ENCODE results near the gene EYS.
A peak's percentile ranks its signal among the peaks of the same experiment; 100 is the strongest.
"Not testable (repeated sequence)": the region's sequence is repeated elsewhere in the genome, so short reads cannot be mapped to it uniquely, and the experiment has no call there.

The EYS gene

DNA sequence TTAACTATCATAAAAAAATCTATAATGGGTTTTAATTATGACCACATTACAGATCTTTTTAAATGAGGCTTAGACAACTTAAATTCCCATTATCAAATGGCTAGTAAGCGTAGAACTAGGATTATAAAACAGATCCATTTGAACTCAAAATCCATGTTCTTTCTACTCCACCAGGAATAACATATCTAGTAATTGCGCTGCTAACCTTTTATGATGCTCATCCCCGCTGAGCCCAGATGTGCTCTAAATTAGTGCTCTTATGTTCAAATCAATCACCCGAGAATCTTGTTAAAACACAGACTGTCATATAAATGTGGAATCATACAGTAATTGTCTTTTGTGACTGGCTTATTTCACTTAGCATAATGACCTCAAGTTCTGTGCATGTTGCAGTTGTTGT, 1168.3 kb downstream of the EYS start:
- no peak for DNase-seq

DNA sequence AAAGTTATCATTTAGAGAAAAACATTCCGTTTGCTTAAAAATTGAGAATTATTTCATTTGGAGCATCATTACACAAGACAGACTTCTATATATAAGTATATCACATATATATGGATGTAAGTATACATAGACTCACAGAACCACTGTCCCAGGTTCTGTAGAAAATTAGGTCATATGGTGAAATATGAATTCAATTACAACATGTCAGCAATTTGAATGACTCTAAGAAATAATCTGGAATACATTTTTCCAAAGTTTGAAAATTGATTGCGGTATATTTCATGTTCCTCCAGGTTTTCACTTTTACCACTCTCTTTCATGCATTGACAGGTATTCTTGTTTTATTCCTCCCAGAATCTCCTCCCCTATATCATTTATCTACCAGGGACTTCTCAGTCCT, 1179.1 kb downstream of the EYS start:
- no peak for DNase-seq

DNA sequence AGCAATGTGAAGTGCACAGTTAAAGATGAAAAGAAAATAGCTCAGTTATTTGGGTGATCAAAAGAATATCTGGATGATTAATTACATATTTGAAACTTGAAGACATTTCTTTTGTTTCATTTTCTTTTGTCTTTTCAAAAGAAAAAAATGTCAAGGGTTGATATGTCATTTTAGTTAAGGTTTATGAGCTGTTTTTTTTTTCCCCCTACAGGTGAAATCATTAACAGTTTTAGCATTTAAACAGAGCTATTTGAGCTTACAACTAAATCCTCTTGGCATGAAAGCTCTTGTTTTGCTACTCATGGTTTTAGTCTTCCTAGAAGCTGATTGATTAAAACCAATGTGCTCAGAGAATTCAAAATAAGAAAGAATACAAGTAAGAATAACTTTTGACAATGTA, 1184.2 kb downstream of the EYS start:
- no peak for DNase-seq

DNA sequence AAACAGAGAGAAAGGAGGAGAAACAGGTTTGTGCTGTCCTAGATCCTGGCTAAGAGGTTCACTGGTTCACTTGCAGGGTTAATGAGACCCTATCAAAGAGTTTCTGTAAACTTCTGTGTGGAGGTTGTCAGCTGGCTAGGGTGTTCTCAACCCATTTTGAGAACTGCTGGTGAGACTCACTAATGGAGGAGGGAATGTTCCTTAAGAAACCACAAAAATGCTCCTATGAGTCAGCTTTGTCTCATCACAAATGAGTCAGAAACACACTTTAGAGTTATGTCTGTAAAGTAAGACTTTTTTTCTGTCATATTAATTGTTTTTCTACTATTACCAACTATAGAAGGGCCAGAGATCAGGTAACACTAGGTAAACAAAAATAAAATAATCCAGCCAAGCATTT, 1187.0 kb downstream of the EYS start:
- DNase-seq: peak; percentile 93

DNA sequence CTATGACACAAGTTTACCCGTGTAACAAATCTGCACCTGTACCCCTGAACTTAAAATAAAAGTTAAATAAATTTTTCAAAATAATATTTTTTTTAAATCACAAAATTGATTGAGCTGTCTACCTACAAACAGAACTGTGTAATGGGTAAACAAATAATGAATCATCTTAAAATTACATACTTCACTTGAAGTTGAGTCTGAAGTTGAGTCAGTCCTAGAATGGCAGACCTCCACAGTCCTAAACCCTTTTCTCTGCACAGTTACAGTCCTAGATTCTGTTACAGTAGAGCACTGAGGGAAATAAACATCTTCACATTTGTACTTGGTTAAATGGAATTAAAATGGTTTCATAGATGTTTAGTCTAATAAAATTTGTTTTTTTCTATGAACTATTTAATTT, 1190.6 kb downstream of the EYS start:
- no peak for DNase-seq

DNA sequence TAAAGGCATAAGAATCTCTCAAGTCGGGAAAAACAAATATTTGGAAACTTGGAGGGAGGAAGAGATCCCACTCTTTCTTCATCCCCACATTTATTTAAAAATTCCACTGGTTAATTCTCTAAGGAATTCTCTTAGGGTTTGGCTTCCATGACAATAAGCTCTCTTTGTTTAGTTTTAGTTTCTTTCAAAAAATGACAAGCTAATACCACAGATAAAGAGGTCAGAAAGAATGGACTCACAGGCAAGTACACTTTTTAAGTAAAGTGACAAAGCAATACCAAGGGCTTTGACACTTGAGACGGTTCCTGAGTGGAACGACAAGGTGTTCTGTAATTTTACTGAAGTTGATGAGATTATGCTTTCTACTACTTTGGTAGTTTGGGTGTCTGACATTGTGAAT, 1199.4 kb downstream of the EYS start:
- no peak for DNase-seq

DNA sequence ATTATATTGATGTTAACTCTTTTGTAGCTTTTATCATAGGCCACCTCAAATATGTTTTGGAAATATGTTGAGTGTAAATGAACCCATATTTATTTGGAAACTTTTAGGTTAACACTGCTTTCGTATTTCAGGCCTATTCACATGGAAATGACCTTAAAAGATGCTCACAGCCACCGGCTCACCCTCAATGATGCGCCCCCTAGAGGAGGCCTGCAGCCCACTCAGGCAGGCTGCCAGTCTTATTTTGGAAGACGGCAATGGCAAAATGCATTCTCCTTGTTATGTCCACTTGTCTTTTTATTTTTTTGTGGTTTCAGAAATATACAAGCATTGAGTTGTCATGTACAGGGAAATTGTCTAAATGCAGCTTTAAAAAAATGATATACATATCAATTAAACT, 1201.7 kb downstream of the EYS start:
- DNase-seq: peak; percentile 3

DNA sequence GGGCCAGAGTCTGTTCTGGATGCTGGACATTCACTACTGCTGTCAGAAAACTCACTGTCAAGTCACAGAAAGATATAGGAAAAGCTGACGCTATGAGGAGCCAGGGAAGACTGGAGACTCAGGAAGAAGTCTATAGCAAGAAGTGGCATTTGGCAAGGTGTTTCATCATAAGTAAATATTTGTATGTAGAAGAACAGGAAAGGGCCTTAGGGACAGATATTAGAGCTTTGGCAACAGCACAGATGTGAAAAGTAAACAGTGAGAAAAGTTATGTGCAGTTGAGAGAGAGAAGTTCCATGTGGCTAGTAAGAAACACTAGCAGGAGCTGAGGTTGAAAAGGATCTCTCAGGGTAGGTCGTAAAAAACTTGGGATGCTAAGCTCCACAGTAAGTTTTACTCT, 1202.5 kb downstream of the EYS start:
- DNase-seq: no peak

DNA sequence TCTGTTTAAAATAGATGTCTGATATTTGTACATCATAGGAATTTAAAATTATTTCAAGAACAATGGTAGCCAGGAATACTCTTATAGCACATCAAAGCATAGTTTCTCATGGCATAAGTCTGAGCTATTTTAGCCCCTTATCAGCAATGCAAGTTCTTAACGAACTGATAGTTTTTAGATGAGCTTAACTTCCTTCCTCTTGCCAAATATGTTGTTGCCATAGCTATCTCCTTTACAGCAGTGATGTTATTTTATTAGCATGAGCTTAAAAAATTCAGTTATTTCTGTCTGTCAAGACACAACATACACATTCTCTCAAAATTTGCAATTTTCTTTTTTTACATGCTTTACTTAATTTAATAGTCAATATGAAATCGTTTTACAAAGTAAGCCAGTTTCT, 1204.2 kb downstream of the EYS start:
- DNase-seq: no peak

DNA sequence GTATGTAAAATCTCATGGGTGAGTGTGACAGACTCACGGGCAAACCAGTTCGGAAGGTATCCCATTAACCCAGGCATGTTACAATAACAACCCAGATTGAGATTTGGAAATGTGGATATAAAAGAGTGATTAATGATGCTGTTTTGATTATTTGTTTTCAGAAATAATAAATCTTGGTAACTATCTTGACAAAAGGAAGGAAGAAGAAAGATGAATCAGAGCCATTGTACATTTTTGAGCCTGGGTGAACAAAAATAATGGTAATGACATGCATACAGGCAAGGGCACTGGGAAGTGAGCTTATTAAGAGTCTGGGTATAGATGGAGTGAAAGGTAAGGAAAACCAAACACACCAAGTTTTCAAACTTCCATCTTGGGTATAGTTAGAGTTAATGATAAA, 1209.4 kb downstream of the EYS start:
- no peak for DNase-seq

DNA sequence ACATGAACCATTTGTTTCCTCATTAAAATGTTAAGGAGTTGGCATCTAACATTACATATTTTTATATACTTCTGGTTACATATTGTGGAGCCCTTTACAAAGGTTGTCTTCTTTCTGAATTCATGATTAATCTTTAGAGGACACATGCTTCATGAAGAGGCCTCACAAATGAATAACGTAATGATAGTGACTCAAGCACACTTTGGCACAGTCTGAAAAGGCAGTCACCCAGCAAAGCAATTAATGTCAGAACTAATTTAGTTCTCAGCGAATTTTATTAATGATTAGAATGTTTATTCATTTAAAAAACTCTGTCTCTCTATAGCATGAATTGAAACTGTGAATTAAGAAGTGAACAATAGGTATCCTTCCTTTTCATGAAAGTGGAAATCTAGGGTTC, 1217.3 kb downstream of the EYS start:
- DNase-seq: no peak

DNA sequence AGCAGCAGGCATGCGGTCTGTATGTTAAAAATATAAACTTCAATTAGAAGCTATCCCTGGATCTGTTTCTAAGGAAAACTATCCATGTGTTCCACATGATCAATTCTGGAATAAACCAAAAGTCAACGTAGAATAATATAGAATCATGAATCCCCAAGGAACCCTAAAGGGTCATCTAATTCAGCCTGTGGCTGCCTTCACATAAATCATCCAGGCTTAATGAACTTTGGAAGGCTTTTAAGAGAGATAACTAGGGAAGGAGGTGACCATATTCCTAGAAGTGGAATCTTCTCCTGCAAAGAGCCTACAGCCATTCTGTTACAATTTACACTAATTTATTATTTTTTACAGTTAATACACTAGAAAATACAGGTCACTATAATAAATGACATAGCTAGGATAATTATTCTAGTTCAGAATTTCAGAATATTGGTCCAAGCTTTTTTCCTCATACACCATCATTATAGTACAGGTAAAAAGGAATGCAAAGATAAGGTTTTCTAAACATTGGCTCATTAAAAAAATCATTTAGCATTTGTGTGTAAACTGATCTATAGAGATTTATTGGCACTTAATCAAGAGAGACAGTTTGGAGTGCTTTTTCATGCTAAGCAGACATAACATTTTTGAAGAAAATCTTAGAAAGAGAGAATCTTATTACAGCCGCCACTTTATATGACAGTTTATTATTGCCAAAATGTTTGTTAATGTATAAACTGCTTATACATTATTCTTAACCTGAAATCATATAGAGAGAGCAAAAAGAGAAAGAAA, 1220.3 kb downstream of the EYS start:
- no peak for DNase-seq

DNA sequence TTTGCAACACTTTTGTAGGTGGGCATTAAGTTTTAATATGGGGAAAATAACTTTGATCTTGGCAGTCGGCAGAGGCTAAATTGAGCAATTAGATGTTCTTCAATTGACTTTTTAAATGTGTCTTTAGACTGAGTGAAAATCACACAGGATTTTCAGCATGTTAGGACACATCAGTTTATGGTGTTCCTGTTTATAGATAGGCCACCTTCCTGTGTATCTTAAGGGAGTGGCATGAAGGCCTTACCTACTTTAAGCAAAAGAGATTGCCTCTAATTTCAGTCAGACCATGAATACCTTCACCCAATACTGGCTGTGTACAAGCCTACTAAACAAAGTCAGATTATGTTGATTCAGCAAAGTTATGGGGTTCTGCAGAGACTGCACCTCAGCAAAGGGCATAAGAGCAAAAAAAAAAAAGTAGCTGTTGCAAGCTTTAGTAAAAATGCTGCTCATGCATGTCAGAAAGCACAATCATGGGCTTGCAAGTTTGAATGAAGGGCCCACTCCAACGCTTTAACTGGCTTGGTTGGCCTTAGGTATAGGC, 1223.0 kb downstream of the EYS start:
- DNase-seq: no peak

DNA sequence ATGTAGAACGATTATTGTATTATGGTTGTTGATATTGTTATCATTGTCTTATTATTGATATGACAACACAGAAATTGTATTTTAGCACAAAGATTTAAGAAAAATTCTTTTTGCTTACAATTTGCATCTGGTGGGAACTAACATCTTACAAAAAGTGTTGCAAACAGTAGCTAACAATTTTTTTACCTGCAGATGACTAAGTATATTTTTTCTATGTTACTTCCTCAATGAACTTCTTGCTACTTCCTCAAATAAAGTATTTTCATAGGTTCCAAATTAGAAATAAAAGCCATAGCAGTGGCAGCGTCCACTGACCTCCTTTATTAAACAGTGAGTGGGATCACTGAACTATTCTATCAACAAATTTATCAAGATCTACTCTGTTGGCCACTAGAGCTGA, 1224.4 kb downstream of the EYS start:
- no peak for DNase-seq

DNA sequence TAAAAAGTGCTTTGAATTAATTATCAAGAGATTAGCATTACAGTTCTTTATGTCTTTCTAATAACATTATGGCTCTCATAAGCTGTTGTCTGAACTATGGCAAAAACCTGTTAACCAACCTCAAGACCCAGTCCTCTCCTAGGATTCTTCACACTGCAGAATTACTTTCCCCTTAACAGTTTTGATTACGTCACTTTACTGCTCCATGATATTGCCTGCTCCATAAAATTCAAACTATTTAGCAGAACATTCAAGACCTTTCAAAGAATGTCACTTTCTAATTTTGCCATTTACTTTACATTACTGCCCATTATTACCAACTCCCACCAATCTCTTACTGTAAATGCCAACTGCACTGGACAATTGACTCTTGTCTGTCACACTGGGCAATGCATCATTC, 1227.9 kb downstream of the EYS start:
- no peak for DNase-seq

DNA sequence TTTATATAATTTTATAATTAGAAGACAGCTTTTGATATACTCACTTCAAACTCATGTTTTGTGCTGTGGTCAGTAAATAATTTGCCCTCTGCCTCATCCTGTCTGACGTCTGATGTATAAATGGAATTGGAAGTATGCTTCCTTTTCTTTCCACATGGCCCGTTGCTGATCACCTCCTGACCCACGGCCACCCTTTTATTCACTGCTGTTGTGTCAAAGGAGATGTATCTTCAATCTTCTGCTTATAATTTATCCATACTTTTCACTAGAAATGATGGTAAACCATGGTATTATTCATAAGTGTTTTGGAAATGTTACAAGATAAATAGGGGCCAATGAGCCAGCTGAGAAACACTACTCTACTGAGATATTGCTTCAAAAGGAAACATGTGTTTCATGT, 1229.6 kb downstream of the EYS start:
- DNase-seq: peak; percentile 2

DNA sequence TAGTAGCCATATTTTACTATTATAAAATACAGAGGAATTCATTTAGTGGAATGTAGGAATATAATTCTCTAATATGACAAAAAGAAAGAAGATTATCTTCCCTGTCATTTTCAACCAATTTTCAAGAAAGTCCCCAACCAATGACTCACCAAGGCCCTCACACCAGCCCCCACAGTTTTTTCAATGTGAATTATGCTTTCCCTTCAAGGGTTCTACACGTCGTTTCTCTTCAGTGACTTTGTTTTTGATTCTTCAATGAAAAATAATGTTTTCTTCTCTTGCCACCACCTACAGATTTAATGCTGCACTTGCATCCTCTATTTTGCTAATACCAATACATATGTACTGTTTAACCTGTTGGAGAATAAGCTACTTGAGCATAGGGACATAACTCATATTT, 1230.1 kb downstream of the EYS start:
- no peak for DNase-seq

DNA sequence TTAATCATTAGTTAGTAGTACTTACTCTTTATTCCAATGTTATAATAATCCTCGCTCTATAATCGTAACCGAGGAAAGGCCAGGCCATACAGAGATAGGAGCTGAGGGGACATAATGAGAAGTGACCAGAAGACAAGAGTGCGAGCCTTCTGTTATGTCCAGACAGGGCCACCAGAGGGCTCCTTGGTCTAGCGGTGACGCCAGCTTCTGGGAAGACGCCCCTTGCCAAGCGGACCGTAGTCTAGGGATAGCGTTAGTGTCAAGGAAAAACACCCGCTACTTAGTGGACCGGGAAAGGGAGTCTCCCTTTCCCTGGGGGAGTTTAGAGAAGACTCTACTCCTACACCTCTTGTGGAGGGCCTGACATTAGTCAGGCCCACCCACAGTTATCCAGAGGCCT, 1237.6 kb downstream of the EYS start:
- not testable (repeated sequence) for DNase-seq

DNA sequence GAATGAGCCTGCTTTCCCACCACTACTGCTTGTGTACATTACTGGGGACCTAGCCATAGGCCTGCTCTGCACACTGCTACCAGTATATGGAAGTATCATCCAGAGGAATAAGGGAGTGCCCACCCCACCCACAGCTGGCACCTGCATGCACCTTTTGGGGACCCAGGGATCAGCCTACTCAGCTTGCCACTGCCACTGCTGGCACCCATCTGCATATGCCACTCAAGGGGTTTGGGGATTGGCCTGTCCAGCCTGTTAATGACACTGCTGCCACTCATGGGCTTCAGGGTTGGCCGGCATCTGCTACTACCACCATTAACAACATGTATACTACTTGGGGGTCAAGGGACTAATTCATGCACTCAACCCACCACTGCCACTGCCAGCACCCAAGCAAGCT, 1239.4 kb downstream of the EYS start:
- no peak for DNase-seq

DNA sequence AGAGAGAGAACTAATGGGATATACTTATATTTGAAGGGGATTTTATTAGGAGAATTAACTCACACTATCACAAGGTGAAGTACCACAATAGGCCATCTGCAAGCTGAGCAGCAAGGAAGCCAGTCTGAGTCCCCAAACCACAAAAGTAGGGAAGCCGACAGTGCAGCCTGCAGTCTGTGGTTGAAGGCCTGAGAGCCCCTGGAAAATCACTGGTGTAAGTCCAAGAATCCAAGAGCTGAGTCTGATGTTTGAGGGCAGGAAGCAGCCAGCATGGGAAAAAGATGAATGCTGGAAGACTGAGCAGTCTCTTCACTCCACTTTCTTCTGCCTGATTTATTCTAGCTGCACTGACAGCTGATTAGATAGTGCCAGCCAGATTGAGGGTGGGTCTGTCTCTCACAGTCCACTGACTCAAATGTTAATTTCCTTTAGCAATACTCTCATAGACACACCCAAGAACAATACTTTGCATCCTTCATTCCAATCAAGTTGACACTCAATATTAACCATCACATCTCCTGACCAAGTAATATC, 1247.5 kb downstream of the EYS start:
- no peak for DNase-seq

DNA sequence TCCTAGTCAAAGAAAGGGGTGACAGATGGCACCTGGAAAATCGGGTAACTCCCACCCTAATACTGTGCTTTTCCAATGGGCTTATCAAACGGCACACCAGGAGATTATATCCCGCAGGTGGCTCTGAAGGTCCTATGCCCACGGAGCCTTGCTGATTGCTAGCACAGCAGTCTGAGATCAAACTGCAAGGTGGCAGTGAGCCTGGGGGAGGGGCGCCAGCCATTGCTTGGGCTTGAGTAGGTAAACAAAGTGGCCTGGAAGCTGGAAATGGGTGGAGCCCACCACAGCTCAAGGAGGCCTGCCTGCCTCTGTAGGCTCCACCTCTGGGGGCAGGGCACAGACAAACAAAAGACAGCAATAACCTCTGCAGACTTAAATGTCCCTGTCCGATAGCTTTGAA, 1258.9 kb downstream of the EYS start:
- not testable (repeated sequence) for DNase-seq

DNA sequence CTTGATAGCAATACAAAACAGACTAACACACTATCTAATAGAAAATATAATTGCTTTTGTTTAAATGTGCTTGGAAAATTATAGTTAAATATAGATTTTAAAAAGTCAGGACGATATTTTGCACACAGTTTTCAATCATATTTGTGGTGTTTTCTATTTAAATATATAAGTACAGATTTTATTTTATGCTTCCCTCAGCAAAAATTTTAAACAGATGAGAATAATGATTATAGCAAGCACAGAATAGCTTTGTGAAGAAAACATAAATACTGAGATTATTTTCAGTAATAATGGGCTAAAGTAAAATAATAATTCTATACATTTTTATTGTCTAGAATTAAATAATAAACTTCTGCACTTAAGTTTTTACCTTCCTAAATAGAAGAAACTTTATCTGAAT, 1262.0 kb downstream of the EYS start:
- no peak for DNase-seq

DNA sequence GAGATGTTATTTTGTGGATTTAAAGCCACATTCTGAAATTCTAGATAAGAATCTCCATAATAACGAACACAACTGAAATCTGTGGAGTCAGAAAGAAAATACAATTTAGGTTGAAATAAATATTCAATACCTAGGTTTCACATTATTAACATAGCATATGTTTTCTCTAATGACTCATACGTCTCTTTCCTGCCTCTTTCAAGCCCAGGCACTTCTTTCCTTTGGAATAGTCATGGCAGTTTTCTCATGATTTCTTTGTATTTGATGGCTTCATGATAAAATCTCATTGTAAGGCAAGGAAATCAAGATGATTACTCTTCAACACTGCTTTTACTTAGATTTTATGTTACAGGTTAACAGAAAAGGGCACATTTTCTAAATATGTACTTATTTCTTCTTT, 1267.8 kb downstream of the EYS start:
- no peak for DNase-seq

DNA sequence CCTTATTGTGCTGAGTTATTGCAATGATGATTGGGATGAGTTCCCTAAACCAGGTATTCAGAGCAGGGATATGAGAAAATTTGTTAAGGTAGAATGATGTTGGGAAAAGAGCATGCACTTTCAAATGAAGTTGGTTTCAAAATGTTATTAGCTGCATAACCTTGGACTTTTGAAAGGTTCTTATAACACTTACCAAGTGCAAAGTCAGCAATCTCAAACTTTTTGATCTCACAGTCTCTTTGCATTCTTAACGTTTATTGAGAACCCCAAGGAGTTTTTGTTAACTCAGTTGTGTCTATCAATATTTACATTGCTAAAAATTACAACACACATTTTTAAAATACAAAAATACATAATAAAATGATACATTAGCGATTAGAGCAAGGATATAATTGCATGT, 1269.0 kb downstream of the EYS start:
- no peak for DNase-seq

DNA sequence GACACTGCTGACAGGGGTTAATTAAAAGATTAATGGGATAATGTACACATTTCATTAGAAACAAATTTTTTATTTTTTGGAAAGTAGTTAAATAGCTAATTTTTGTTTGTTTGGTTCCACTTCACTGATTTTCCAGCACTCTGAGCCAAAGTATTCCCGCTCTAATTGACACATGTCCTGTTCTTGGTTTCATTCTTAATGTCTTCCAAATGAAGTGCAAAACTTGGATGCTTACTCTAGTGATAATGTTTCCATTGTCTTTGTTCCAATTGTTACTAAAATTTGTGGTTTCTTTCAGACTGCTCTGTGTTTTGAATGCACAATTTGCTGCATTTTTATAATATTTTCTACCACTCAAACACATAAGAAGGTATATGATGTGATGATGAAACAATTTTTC, 1277.1 kb downstream of the EYS start:
- peak; percentile 8 for DNase-seq

Data from fibroblast of skin of right biceps (primary cell).